Nasal cavity respiratory epithelium epithelial cell of viscerocranial mucosa (primary cell): Measurements from ENCODE around the gene HSDL1. TPM values are rescaled to one million over a fixed set of nuclear protein-coding genes. Genes with fewer than 3 reads are reported as not detected.

Experiments used
- total RNA-seq: library from RNA; depleted of rRNA; stranded (reverse); fragments of >200 nt; gene quantifications from 2 replicates; pipeline ENCODE4 v1.2.3, GENCODE V29; 2014

The HSDL1 gene
- 25.7 and 35.9 TPM in 2 replicates for total RNA-seq

DNA sequence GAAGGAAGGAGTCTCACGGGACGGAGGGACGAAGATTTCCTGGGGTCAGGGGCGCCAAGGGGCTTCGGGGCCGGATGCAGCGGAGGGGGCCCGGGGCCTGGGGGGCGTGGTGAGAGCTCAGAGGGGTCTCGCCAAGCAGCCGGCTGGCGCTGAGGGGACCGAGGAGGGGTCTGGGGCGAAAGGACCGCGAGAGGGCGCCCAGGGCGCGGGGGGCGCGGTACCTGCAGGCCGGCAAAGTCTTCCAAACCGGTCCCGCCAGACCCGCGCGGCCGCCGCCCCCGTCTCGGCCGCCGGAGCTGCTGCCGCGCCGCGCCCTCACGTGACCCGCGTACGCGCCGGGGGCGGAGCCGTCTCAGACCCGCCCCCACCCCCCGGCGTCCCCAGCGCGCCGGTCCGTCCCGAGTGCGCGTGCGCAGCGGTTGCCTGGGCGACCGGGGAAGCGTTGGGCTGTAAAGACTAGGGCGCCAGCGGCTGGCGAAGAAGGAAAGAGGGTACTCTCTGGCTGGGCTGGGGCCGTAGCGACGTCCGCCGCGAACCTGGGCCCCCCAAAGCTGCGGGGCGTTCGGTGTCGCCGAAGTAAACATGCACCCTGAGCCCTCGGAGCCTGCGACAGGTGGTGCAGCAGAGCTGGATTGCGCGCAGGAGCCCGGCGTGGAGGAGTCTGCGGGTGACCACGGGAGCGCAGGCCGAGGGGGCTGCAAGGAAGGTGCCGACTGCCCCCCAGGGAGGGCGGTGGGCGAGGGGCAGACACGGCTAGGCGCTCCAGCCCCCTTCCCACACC, at the start of gene HSDL1, which contains the start of gene DNAAF1:
Gene HSDL1, minus strand, starts transcription at position 319 of the 781 bp plus-strand sequence. CDS start 13,856 bp downstream, outside the sequence.
Gene DNAAF1, plus strand, starts transcription at position 450 of the 781 bp plus-strand sequence. Its CDS starts 133 bp downstream, at position 583.

DNA sequence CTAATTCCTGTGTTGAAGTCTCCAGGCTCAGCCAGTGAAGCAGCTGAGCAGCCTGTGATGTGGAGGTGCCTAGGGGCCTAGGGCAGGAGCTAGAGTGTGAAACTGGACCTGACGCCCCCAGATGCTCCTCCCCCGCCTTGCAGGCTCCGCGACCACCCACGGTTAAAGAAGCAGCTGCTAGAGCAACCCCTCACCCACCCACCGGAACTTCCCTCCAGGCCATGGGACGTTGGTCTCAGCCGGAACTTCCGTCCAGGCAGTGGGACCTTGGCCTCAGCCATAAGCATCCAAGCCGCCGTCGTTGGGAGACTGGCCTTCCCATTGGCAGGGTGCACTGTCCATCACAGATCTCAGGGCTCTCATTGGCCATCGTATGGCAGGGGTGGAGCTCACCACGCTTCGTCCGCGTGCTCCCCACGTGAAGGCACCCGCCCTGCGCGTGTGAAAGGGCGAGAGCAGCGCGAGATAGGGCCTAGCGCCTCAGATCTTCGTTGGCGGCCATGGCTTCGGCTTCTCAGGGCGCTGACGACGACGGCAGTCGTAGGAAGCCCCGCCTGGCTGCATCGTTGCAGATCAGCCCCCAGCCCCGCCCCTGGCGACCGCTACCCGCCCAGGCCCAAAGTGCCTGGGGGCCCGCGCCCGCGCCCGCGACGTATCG, 45.9 kb upstream of the HSDL1 start, which contains the start of gene ADAD2:
Gene ADAD2, plus strand, starts transcription at position 427 of the 658 bp plus-strand sequence. Its CDS starts 74 bp downstream, at position 501.

DNA sequence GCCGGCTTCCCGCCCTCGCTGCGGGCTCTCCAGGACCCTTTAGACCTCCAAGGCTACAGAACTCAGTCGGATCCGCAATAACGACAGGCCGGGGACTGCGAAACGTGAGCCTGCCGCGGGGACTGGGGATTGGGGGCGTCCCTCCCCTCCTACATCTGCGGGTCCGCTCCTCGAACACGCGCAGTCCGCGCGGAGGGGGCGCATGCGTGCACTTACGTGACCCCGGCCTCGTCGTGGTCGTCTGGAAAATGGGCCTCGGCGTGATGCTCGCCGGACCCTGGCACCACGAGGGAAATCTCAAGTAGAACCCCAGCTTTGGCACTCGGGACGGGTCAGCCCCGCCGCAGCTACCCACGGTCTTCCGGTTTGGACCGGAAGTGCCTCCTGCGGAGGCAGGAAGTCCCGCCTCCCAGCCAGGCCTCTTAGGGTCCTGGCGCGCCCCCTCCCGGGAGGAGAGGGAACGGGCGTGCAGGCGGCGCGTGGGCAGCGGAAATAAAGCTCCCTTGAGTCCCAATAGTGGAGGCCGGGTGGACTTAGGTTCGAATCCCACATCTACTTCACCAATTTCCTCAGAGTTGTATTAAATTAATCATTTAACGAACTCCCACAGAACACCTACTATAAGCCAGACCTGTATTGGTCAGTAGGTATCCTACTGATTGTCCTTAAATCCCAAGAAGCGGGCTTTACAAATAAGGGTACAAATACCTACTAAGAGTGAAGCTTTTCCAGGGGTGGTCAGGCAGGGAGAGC, 41.9 kb upstream of the HSDL1 start, which contains the start of gene TAF1C:
Gene TAF1C, minus strand, starts transcription at position 373 of the 753 bp plus-strand sequence. CDS start 2,069 bp downstream, outside the sequence.

DNA sequence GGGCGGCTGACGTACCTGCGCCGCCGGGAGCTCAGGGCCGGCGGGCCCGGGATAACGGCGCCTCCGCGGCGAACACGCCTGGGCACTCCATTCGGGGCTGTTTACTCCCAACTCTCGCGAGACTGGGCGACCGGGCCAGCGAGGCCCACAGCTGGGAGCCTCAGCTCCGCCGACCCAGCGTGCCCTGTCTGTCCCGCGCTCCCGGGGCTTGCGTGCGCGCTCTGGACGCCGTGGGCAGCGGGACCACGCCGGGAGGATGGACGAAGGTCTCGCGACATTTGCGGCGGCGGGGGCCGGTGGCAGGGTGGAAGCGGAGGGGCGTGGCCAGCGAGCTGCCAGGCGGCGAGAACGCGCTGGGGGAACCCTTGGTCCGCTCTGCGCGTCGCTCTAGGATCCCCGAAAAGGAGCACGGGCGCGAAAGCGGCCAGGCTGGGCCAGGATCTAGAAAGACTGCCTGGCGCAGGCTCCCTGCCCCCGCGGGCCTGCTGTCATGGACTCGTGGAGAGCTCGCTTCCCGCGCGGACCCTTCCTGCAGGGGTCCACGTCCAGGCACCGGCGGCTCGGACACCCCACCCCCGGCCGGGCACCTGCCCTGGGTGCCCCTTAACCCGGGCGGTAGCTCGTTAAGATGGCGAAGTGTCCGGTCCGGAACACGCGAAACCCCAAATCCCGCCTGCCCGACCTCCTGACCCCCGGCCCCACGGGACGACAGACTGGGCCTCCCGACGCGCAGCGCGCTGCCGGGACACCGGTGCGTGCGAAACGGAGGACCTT, 28.1 kb downstream of the HSDL1 start, which contains the start of gene MBTPS1:
Gene MBTPS1, minus strand, starts transcription at position 223 of the 774 bp plus-strand sequence. CDS start 15,159 bp downstream, outside the sequence.

Other genes starting within 250 kb of the HSDL1 start
- gene MLYCD, start 246.1 kb downstream of the HSDL1 start, total RNA-seq = 1.7 and 3.5 TPM in 2 replicates
- gene OSGIN1, start 191.9 kb downstream of the HSDL1 start, total RNA-seq = 3.1 and 5.1 TPM in 2 replicates
- gene NECAB2, start 176.9 kb downstream of the HSDL1 start, total RNA-seq = not detected in 2 replicates
- gene SLC38A8, start 102.4 kb downstream of the HSDL1 start, total RNA-seq = 0.34 TPM in 1 of 2 replicates, not detected in the other
- gene MBTPS1, start 28.2 kb downstream of the HSDL1 start, total RNA-seq = 78.3 and 102 TPM in 2 replicates
- gene DNAAF1, start 131 bp upstream of the HSDL1 start, total RNA-seq = 0.07 TPM in 1 of 2 replicates, not detected in the other
- gene TAF1C, start 41.9 kb upstream of the HSDL1 start, total RNA-seq = 7.5 and 14.1 TPM in 2 replicates
- gene ADAD2, start 46.0 kb upstream of the HSDL1 start, total RNA-seq = not detected in 2 replicates
- not detected in 2 replicates for gene KCNG4, start 94.8 kb upstream of the HSDL1 start, total RNA-seq
- gene WFDC1, start 149.7 kb upstream of the HSDL1 start, total RNA-seq = not detected in 2 replicates
- 26.7 and 50.7 TPM in 2 replicates for gene ATP2C2, start 223.4 kb upstream of the HSDL1 start, total RNA-seq